Fibroblast of villous mesenchyme (primary cell): ENCODE data around the gene NELFCD. TPM values are rescaled to one million over a fixed set of nuclear protein-coding genes. Genes with fewer than 3 reads are reported as not detected.

Source experiments
- DNase-seq: peaks from one replicate; pipeline ENCODE4 v3.0.0-alpha.2; 2010; ENCODE audit warnings: low read depth
- H3K4me3 ChIP-seq: 2 replicates; pipeline ENCODE4 v1.5.1; 2011; ENCODE audit warnings: low read depth, mild to moderate bottlenecking, low read length
- total RNA-seq: library from RNA; depleted of rRNA; stranded (reverse); fragments of >200 nt; gene quantifications from 2 replicates; pipeline ENCODE4 v1.2.3, GENCODE V29; 2012
- TF ChIP-seq, protein P1 (sequence below): IDR thresholded peaks from 2 replicates; pipeline ENCODE4 v1.5.1; 2012; ENCODE audit warnings: low read depth, mild to moderate bottlenecking, low read length; ENCODE audit not compliant: insufficient read depth

NELFCD gene
- total RNA-seq, 1 donor = 38.9 TPM

DNA sequence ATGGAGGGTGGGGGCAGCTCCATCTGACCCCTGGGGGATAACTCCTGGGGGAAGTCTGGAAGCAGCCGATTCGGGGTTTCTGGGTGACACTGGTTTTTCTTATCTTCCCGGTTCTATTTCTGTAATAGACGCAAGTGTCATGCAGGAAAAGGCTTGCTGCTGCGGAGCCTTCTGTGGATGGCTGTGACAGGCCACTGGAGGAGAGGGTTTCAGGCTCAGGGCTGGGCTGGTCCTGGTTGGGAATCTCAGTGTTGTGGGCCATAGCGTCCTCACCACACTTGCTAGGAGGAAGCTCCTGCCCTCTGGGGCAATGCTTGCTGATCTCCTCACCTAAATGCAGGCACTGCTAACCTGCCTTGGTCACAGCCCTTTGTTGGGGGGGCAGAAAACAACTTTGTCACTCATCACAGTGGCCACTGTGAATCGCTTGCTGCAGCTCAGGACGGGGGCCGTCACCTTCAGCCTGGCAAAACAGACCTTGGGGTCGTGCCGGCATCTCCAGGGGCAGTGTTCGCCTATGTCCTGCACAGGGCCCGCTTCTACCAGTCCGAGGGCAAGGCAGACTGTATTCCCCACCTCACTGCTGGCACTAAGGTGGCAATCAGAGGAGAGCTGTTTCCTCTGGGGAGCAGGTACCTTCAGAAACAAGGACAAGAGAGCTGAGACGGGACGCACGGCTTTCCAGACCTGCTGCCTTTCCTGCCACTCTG lies 33.8 kb downstream of the NELFCD start:
- no peak for DNase-seq
- TF ChIP-seq, protein P1, sequence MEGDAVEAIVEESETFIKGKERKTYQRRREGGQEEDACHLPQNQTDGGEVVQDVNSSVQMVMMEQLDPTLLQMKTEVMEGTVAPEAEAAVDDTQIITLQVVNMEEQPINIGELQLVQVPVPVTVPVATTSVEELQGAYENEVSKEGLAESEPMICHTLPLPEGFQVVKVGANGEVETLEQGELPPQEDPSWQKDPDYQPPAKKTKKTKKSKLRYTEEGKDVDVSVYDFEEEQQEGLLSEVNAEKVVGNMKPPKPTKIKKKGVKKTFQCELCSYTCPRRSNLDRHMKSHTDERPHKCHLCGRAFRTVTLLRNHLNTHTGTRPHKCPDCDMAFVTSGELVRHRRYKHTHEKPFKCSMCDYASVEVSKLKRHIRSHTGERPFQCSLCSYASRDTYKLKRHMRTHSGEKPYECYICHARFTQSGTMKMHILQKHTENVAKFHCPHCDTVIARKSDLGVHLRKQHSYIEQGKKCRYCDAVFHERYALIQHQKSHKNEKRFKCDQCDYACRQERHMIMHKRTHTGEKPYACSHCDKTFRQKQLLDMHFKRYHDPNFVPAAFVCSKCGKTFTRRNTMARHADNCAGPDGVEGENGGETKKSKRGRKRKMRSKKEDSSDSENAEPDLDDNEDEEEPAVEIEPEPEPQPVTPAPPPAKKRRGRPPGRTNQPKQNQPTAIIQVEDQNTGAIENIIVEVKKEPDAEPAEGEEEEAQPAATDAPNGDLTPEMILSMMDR = no peak
- no peak overlapping the region for H3K4me3 ChIP-seq

GRCh38 chr20:59015411-59015810 lies 34.4 kb downstream of the NELFCD start:
- TF ChIP-seq, protein P1 = no peak
- no peak overlapping the region for H3K4me3 ChIP-seq
- no peak for DNase-seq

GRCh38 chr20:59015812-59016711 lies 35.0 kb downstream of the NELFCD start:
- TF ChIP-seq, protein P1 = no peak
- H3K4me3 ChIP-seq = no peak overlapping the region
- no peak for DNase-seq

DNA sequence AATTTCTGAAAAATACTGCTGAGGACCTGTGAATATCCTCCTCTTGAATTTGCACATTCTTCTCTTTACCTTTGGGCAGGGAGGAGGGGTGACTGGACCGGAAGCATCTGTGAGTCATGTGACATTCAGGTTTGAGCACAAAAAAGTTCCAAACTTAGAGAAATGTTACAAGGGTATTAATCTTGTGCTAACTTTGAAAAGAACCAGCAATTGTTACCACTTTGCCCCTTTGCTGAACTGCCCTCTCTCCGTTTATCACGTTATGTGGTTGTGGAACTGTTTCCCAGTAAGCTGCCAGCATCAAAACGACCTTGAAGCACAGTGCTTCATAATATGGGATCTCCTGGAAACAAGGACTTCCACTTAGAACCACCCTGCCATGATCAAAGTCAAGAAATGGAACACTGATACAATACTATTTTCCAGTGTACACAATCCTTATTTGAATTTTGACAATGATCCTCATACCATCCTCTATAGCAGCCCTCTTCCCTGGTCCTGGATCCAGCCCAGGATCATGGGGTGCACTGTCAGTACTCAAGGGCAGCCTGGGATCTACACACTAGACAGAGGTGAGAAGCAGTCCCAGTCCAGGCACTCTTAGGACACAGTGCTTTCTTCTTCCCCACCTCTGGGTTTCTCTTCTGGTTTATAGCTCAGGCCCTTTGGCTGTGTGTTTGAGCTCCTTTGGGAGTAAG lies 35.9 kb downstream of the NELFCD start:
- no peak overlapping the region for H3K4me3 ChIP-seq
- DNase-seq = no peak
- TF ChIP-seq, protein P1 = no peak

DNA sequence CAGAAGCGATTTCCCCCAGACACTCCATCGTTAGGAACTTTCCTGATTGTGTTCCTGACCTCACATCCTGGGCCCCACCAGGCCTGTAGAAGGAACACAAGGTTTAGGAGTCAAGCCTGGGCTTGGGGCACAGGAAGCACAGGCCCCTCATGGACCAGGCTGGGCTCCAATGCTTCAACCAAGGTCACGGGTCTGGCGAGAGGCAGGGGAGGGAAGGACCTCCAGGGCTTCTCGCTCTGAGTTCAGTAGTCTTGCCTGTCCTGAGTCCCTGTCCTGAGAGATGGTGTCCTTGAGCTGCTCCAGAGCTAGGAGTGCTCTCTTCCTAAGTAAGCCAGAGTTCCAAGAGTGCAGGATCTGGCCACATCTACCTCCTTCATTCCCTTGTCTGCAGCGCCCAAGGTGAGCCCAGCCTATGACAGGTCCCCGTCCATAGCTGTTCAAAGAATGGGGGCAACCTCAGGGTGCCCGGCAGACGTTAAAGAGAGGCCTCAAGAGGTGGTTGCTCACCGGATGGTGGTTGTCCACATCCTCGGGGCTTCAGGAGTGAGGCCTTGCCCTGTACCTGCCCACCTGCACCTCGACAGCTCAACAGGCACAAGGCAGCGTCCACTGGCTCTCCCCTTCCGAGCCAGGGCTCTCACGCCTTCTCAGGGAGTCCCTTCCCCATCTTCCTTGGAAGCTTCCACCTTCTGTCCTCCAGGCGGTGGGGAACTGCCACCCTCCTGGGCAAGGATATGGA lies 36.6 kb downstream of the NELFCD start:
- TF ChIP-seq, protein P1 = no peak
- no peak overlapping the region for H3K4me3 ChIP-seq
- no peak for DNase-seq

- TF ChIP-seq, protein P1 = no peak
- H3K4me3 ChIP-seq = no peak overlapping the region
- DNase-seq = no peak
Measured at GRCh38 chr20:59018817-59019216, 37.8 kb downstream of the NELFCD start.
